GM18867 (cell line): ENCODE data around the gene GPR62.

Experiments
- ATAC-seq: cut with Tn5 transposase; IDR thresholded peaks from one replicate; pipeline ENCODE4 v1.9.1; 2021; ENCODE audit warnings: mild to moderate bottlenecking, moderate library complexity; ENCODE audit not compliant: unreplicated experiment

Gene GPR62

DNA sequence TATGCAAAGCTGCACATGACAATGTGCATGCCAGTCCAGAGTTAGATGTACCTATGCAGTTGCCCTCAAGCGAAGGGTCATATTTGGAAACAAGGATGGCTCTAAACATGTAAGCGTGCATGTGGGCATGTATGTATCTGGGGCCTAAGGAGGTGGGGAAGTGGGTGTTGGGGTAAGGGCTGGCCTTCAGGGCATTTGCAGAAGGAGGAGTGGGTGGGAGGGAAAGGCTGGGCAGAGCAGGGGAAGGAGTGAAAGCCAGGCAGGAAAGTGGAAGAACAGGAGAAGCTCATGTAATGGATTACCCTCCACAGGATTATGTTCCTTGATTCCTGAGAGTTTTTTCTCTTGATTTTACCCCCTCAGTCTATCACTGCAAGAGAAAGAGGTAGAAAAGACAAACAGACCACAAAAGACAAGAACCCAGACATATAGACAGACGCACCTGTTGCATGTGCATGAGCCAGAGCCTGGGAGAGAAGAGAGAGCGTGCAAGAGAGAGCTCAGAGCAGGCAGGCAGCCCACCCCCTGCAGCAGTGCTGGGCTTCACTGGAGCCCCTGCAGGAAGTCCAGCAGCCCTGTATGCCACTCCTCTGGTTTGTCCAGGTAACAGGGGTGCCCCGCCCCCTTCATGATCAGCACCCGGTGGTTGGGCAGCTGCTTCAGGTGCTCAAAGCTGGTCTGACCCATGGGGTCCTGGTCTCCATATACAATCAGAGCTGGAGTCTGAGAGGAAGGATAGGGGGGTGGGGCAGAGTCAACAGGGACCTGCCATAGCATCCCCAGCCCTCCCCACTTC lies 13.9 kb downstream of the GPR62 start:
- ATAC-seq = no peak

- no peak for ATAC-seq
These were observed 14.7 kb downstream of the GPR62 start for GRCh38 chr3:51969841-51970240.

GRCh38 chr3:51970606-51971300 lies 15.6 kb downstream of the GPR62 start:
- ATAC-seq = no peak

GRCh38 chr3:51971350-51971749 lies 16.2 kb downstream of the GPR62 start:
- ATAC-seq = no peak

GRCh38 chr3:51974277-51974962 lies 19.2 kb downstream of the GPR62 start:
- peak; percentile 12 for ATAC-seq

GRCh38 chr3:51974963-51975851 lies 20.0 kb downstream of the GPR62 start, which contains the start of gene ABHD14A:
Gene ABHD14A, plus strand, starts transcription at chr3:51975064. Its CDS starts 72 bp downstream, at chr3:51975136.
- peak; percentile 65 for ATAC-seq

DNA sequence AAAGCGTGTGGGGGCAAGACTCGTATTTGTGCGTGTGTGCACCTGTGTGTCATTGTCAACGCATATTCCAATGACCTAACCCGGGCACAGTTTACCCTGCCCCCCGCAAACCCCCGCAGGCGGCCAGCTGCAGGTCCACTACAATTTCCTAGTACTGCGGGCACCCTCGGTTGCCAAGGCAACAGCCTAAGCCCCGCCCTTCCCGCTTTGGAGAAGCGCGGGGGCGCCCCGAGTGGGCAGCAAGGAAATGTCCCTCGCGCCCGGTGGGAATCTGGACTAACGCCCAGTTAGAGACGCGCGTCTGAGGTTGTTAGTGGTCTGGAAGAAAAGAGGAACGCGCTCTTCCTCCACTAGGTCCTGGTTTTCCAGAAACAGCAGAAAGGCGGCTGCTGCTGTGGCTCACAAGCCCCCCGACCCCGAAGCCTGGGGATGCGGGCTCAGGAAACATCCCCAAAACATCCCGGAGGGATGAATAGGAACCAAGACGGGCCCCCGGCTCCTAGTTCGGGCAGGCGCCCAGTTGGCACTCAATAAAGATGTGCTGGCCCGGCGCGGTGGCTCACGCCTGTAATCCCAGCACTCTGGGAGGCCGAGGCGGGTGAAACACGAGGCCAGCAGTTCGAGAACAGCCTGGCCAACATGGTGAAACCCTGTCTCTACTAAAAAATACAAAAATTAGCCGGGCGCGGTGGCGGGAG lies 20.8 kb downstream of the GPR62 start:
- no peak for ATAC-seq

DNA sequence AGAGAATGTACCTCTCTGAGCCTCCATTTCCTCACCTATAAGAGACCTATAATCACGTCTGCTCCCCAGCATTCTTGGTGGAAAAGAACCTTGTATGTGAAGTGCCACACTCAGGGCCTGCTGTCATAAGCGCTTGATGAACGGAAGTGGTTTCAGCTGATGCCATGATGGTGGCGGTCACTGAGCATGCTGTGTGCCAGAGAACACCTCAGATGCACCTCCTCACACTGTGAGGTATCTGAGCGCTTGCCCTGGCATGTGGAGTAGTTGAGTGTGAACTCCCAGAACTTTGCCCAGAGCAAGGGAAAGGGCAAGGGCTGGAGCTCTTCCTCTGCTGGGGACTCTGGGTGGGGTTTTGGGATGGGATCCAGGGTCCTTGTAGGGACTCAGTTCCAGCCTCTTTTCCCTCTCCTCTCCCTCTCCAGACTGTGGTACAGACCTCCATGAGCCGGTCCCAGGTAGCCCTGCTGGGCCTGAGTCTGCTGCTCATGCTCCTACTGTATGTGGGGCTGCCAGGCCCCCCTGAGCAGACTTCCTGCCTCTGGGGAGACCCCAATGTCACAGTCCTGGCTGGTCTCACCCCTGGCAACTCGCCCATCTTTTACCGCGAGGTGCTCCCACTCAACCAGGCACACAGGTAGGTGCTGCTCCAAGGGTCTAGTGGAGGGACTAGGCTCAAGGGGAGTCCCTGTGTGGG lies 22.4 kb downstream of the GPR62 start:
- no peak for ATAC-seq

GRCh38 chr3:51978143-51978502 lies 22.9 kb downstream of the GPR62 start:
- ATAC-seq = no peak

DNA sequence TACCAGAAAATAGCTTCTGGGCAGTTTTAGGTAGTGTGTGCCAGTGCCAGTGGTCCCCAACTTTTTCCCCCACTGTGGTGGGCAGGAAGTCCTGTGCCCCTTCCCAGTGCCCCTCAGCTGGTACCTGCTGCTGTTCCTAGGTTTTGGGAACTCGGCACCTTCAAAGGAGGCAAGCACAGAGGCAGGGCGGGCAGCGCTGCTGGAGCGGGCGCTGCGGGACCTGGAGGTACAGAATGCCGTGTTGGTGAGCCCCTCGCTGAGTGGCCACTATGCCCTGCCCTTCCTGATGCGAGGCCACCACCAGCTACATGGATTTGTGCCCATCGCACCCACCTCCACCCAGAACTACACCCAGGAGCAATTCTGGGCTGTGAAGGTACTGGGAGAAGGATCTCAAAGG lies 25.1 kb downstream of the GPR62 start:
- ATAC-seq = no peak

DNA sequence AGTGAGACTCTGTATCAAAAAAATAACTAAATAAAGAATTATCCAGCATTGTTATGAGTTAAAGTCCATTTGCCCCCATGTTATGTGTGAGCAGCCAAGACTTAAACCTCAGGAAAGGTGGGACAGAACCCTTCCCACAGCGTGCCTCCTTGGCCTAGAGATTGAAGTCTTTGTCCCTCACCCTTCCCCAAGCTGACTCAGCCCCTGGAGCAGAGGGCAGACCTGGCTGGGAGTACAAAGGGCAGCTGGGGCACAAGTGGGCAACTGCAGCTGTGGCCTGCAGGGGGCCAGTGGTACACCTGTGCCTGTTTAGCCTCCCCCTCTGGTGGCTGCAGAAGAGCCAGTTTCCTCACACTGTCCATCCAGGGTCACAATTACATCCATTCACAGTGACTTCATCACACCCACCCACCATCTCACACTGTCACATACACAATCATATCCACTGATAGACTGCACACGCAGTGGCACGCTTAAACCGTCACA lies 27.2 kb downstream of the GPR62 start:
- peak; percentile 46 for ATAC-seq

DNA sequence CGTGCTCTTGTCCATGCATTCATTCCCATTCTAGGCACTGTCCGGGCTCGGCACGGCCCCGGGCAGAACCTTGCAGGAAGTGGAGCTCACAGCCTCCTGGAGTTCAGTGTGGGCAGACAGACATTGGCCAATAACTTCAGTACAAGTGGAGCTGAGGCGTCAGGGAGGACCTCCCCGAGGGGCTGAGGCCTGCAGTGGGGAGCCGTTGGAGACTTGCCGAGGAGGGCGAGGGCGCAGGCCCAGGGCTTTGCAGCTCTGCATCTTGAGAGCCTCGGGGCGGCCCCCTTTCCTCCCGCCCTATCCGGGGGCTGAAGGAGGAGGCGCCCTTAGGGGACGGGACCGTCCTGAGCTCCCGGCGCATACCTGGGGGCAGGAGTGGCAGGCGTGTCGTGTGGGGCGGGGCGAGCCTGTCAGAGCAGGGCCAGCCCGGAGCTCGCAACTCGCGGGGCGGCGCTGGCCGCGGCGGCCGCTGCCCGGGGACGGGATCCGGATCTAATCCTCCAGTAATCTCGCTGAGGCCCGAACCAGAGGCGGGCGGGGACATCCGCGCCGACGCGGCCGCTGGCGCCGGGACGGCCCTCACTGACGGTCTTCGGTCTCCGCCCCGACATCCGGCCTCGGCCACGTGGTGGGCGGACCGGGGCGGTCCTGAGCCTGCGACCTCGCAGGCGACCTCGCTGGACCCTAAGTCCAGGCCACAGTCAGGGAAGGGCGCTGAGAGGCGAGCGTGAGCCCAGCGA lies 27.8 kb downstream of the GPR62 start, which contains the start of gene ACY1:
ACY1 (plus strand) TSS at position 698 of the 740 bp plus-strand sequence. CDS start 530 bp downstream, outside the sequence.
- ATAC-seq = peak; percentile 78

- ATAC-seq = no peak
These were observed 28.5 kb downstream of the GPR62 start for GRCh38 chr3:51983578-51984268.

- no peak for ATAC-seq
These were observed 29.1 kb downstream of the GPR62 start for GRCh38 chr3:51984269-51984647.

DNA sequence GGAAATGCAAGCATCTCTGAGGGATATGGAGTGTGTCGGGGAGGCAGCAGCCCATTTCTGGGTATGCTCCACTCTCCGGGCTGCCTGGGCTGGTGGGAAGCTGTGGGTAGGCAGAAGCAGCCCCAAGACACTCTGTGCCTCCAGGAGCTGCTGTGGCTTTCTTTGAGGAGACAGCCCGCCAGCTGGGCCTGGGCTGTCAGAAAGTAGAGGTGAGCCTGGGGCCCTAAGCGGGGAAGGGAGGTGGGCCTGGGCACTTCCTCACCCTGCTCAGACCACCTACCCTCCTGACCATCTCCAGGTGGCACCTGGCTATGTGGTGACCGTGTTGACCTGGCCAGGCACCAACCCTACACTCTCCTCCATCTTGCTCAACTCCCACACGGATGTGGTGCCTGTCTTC lies 29.9 kb downstream of the GPR62 start:
- ATAC-seq = no peak

- no peak for ATAC-seq
These were observed 31.1 kb downstream of the GPR62 start for GRCh38 chr3:51986010-51986947.

DNA sequence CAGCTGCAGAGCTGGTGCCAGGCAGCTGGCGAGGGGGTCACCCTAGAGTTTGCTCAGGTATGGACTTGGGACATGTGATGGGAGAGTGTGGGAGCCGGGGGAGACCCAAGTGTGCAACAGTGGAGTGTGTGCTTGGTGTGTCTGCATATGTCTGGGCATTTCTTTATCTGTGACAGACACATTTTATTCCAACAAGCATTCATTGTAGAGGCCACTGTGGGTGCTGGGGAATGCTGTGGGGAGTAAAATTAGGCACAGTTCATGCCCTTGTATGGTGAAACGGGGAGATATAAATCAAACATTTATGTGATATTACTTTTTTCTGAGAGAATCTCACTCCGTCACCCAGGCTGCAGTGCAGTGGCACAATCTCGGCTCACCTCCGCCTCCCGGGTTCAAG lies 32.4 kb downstream of the GPR62 start:
- ATAC-seq = no peak
